Gastrocnemius medialis (tissue), 4 donors: ENCODE data around the gene PSMB2. TPM values are rescaled to one million over a fixed set of nuclear protein-coding genes. Genes with fewer than 3 reads are reported as not detected.

Experiments
- ATAC-seq, 2 donors: fragments of 150-250 bp; one replicate each; pipeline ENCODE4 v1.9.1; 2016
- DNase-seq, 2 donors: peaks; one replicate each; pipeline ENCODE4 v3.0.0-alpha.2; 2019
- H3K27ac ChIP-seq, 4 donors: fragments of 200-600 bp; sonication (generic); 1 replicate in 1 of 4; 2 replicates in 3 of 4; pipeline ENCODE4 v1.5.1; 2016 to 2018; ENCODE audit warnings: mild to moderate bottlenecking in 2 of 4, moderate library complexity in 1 of 4
- H3K27me3 ChIP-seq, 3 donors: fragments of 200-600 bp; sonication (generic) in 2 of 3; 1 replicate in 1 of 3; 2 replicates in 2 of 3; pipeline versions ENCODE4 v1.5.1 to v1.6.0; 2016 to 2019; ENCODE audit warnings: mild to moderate bottlenecking in 1 of 3, moderate library complexity in 1 of 3
- H3K36me3 ChIP-seq, 2 donors: fragments of 200-600 bp; sonication (generic) in 1 of 2; one replicate each; pipeline ENCODE4 v1.5.1; 2017 to 2018
- H3K4me1 ChIP-seq, 2 donors: fragments of 200-600 bp; sonication (generic) in 1 of 2; one replicate each; pipeline ENCODE4 v1.5.1; 2016 to 2017; ENCODE audit warnings: mild to moderate bottlenecking in 2 of 2
- H3K4me3 ChIP-seq, 4 donors: fragments of 200-600 bp; sonication (generic) in 3 of 4; 1 replicate in 1 of 4; 2 replicates in 3 of 4; pipeline ENCODE4 v1.5.1; 2016 to 2019; ENCODE audit warnings: mild to moderate bottlenecking in 2 of 4
- H3K9me3 ChIP-seq, 3 donors: fragments of 200-600 bp; sonication (generic) in 2 of 3; 1 replicate in 1 of 3; 2 replicates in 2 of 3; pipeline ENCODE4 v1.5.1; 2016 to 2019
- CTCF ChIP-seq, 5 experiments: fragments of 450-650 bp in 3 of 5; fragments of 200-600 bp in 2 of 5; sonication (generic) in 2 of 5; IDR thresholded peaks in 4 of 5; conservative IDR thresholded peaks in 1 of 5; 1 replicate in 4 of 5; 2 replicates in 1 of 5; pipeline ENCODE4 v1.5.1; 2016 to 2019; ENCODE audit warnings: antibody characterized with exemption in 5 of 5, mild to moderate bottlenecking in 3 of 5, moderate library complexity in 3 of 5
- POLR2A ChIP-seq, 2 donors: fragments of 450-650 bp; IDR thresholded peaks; one replicate each; pipeline ENCODE4 v1.6.1; 2017; ENCODE audit warnings: antibody characterized with exemption in 2 of 2, mild to moderate bottlenecking in 2 of 2, moderate library complexity in 2 of 2
- in situ Hi-C, 4 donors: fragments of 200-750 bp; cut with MboI; loops; one replicate each; pipeline versions ENCODE4 v1.15.0 to v1.8.0; 2017; ENCODE audit warnings: low sequenced_read_pairs in 4 of 4
- intact Hi-C: fragments of 100-400 bp; cut with DNase I; formaldehyde crosslinking; loops from one replicate; pipeline ENCODE4 v1.15.1; 2023; ENCODE audit warnings: low total_unique reads
- total RNA-seq, 4 donors: library from RNA; depleted of rRNA; stranded (reverse); fragments of >200 nt; gene quantifications; one replicate each; pipeline versions ENCODE4 v1.1.0 to v1.2.3, GENCODE V29; 2016

PSMB2 gene
- total RNA-seq, 4 donors from 2014 or later: 65.2 to 119 (median 89.9) TPM

- Histone ChIP-seq H3K36me3 (peaks cover 0 to 16% of the 10 kb centered on the region in 2 donors), H3K9me3 (no peaks in the 10 kb centered on the region), H3K4me3 (peak overlapping the region; percentile 84 to 99 (median 98)), H3K4me1 (peaks cover 45 to 61% of the 10 kb centered on the region in 2 donors), H3K27me3 (no peaks in the 10 kb centered on the region), H3K27ac (peak overlapping the region; percentile 91 to 100 (median 99))
- no peak for TF ChIP-seq CTCF (IDR thresholded peaks at IDR 0.05 in 4 of 5, conservative IDR thresholded peaks at IDR 0.05 in 1 of 5)
- TF ChIP-seq POLR2A (IDR thresholded peaks at IDR 0.05): no peak
- intact Hi-C loops (loop anchor here (2.0 to 10.0 kb wide), 4 partner anchors 85 to 909 kb away; partner anchors contain the start of genes C1orf216, MRPS15, PSMB2 and SFPQ), in situ Hi-C loops (loop anchor here in 1 of 4 donors (10.0 kb wide), 1 partner anchor 361 kb away; the partner anchor contains the start of gene SFPQ)
- DNase-seq (no peak), ATAC-seq (no peak)
Observed at GRCh38 chr1:35555601-35556477, 85.5 kb downstream of the PSMB2 start.

GRCh38 chr1:35555212-35555584 is 86.1 kb downstream of the PSMB2 start:
- intact Hi-C loops: loop anchor here (5.0 to 10.0 kb wide), 2 partner anchors 162 to 910 kb away; partner anchors contain the start of genes C1orf216 and MRPS15
- Histone ChIP-seq H3K36me3 (peaks cover 0 to 16% of the 10 kb centered on the region in 2 donors), H3K27ac (peak overlapping the region; percentile 16 to 100 (median 99)), H3K9me3 (no peaks in the 10 kb centered on the region), H3K4me1 (peaks cover 41 to 55% of the 10 kb centered on the region in 2 donors), H3K27me3 (no peaks in the 10 kb centered on the region), H3K4me3 (peak overlapping the region in 1 of 4 donors; percentile 84)
- in situ Hi-C loops: loop anchor here in 1 of 4 donors (10.0 kb wide), 1 partner anchor 360 kb away; the partner anchor contains the start of gene SFPQ
- no peak for ATAC-seq
- no peak for TF ChIP-seq POLR2A (IDR thresholded peaks at IDR 0.05)
- no peak for TF ChIP-seq CTCF (IDR thresholded peaks at IDR 0.05 in 4 of 5, conservative IDR thresholded peaks at IDR 0.05 in 1 of 5)
- no peak for DNase-seq

- no peak for ATAC-seq
- DNase-seq: no peak
- intact Hi-C loops: loop anchor here (5.0 to 10.0 kb wide), 2 partner anchors 163 to 910 kb away; partner anchors contain the start of genes C1orf216 and MRPS15
Observed at GRCh38 chr1:35554266-35555211, 86.8 kb downstream of the PSMB2 start.

More at GRCh38 chr1:35554266-35555211, 86.8 kb downstream of the PSMB2 start:
- no peaks in the 10 kb centered on the region for H3K27me3 ChIP-seq
- peak overlapping the region; percentile 16 to 100 (median 74) for H3K27ac ChIP-seq
- peaks cover 0 to 16% of the 10 kb centered on the region in 2 donors for H3K36me3 ChIP-seq
- TF ChIP-seq CTCF (IDR thresholded peaks at IDR 0.05 in 4 of 5, conservative IDR thresholded peaks at IDR 0.05 in 1 of 5) (no peak), POLR2A (IDR thresholded peaks at IDR 0.05) (no peak)
- in situ Hi-C loops: loop anchor here in 1 of 4 donors (10.0 kb wide), 1 partner anchor 360 kb away; the partner anchor contains the start of gene SFPQ
- H3K9me3 ChIP-seq: no peaks in the 10 kb centered on the region
- H3K4me1 ChIP-seq: peaks cover 41 to 53% of the 10 kb centered on the region in 2 donors
- no peak overlapping the region for H3K4me3 ChIP-seq
